ENCODE data around the gene SLC34A2. TPM values are rescaled to one million over a fixed set of nuclear protein-coding genes. Genes with fewer than 3 reads are reported as not detected.
"Not testable (repeated sequence)": the region's sequence is repeated elsewhere in the genome, so short reads cannot be mapped to it uniquely, and the experiment has no call there.

SLC34A2 gene, protein sequence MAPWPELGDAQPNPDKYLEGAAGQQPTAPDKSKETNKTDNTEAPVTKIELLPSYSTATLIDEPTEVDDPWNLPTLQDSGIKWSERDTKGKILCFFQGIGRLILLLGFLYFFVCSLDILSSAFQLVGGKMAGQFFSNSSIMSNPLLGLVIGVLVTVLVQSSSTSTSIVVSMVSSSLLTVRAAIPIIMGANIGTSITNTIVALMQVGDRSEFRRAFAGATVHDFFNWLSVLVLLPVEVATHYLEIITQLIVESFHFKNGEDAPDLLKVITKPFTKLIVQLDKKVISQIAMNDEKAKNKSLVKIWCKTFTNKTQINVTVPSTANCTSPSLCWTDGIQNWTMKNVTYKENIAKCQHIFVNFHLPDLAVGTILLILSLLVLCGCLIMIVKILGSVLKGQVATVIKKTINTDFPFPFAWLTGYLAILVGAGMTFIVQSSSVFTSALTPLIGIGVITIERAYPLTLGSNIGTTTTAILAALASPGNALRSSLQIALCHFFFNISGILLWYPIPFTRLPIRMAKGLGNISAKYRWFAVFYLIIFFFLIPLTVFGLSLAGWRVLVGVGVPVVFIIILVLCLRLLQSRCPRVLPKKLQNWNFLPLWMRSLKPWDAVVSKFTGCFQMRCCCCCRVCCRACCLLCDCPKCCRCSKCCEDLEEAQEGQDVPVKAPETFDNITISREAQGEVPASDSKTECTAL
- 2.0 TPM for polyA plus RNA-seq
- long read RNA-seq, donor 1 = 0 reads
- long read RNA-seq, donor 2 = 0 reads
- long read RNA-seq, donor 3 = 0 reads
- long read RNA-seq, donor 4 = 0 reads
- long read RNA-seq, donor 5 = 0 reads
- long read RNA-seq, donor 6, partial matches to known transcripts = 0 of 1 reads
- long read RNA-seq, donor 6, other reads (novel, unspliced or antisense) = 0 of 1 reads
- long read RNA-seq, donor 7 = 0 reads
- long read RNA-seq, donor 8 = 0 reads
- long read RNA-seq, donor 9 = 0 reads
- long read RNA-seq, donor 10, partial matches to known transcripts = 0 of 1 reads
- long read RNA-seq, donor 10, other reads (novel, unspliced or antisense) = 0 of 1 reads
- long read RNA-seq, donor 11 = 0 reads

GRCh38 chr4:25654971-25655963 lies at the start of gene SLC34A2:
Gene SLC34A2, plus strand, starts transcription at chr4:25655851. Its CDS starts 6,650 bp downstream, at chr4:25662501.
- WGBS (ENCODE audit: insufficient coverage, low lambda C conversion rate) = no CpG with 5 or more reads among the region's 71 CpGs
- Histone ChIP-seq H3K9me3 (ENCODE audit: control insufficient read depth, low read depth, low read length) (no peaks in the 10 kb centered on the region), H3K27ac (ENCODE audit: low read length) (no peak within 1 kb of the TSS)

DNA sequence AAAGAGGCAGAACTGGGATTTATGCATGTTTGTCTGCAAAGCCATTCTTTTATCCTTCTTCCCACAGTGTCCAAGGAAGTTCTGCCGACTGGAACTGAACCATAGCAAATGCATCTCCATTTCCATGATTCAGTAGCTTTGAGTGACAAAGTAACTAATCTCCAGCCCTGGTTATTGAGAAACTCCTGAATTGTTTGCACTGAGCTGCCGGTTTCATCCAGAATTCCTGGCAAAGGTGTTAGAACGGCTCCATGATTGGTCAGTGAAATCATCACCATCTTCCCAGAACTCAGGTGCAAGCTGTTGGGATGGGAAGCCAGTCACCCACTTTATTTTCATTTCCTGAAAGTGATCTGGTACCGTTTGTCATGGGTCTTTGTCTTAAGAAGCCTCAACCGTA lies 47.0 kb upstream of the SLC34A2 start:
- WGBS (ENCODE audit: insufficient coverage, low lambda C conversion rate) = no CpG with 5 or more reads among the region's 5 CpGs
- DNase-seq = no peak
- no peaks in the 10 kb centered on the region for H3K36me3 ChIP-seq (ENCODE audit: control insufficient read depth, insufficient read depth, low read length)
- no peaks in the 10 kb centered on the region for H3K27me3 ChIP-seq (ENCODE audit: control insufficient read depth, insufficient read depth, low read length)
- no peak overlapping the region for H3K27ac ChIP-seq (ENCODE audit: low read length)
- no peaks in the 10 kb centered on the region for H3K9me3 ChIP-seq (ENCODE audit: control insufficient read depth, low read depth, low read length)
- H3K4me3 ChIP-seq (ENCODE audit: low read length) = no peak overlapping the region
- H3K4me1 ChIP-seq (ENCODE audit: control insufficient read depth, insufficient read depth, low read length) = no peaks in the 10 kb centered on the region

More at GRCh38 chr4:25654971-25655963, at the start of gene SLC34A2:
- DNase-seq = peak; percentile 44 to 78
- Histone ChIP-seq H3K36me3 (ENCODE audit: control insufficient read depth, insufficient read depth, low read length) (no peaks in the 10 kb centered on the region), H3K27me3 (ENCODE audit: control insufficient read depth, insufficient read depth, low read length) (peaks cover 29% of the 10 kb centered on the region), H3K4me3 (ENCODE audit: low read length) (peak within 1 kb of the TSS; percentile 30), H3K4me1 (ENCODE audit: control insufficient read depth, insufficient read depth, low read length) (peaks cover 5% of the 10 kb centered on the region)

- no CpG with 5 or more reads among the region's 5 CpGs for WGBS (ENCODE audit: insufficient coverage, low lambda C conversion rate)
- DNase-seq = no peak
- H3K4me1 ChIP-seq (ENCODE audit: control insufficient read depth, insufficient read depth, low read length) = no peaks in the 10 kb centered on the region
Observed at GRCh38 chr4:25609976-25610375, 45.7 kb upstream of the SLC34A2 start.

DNA sequence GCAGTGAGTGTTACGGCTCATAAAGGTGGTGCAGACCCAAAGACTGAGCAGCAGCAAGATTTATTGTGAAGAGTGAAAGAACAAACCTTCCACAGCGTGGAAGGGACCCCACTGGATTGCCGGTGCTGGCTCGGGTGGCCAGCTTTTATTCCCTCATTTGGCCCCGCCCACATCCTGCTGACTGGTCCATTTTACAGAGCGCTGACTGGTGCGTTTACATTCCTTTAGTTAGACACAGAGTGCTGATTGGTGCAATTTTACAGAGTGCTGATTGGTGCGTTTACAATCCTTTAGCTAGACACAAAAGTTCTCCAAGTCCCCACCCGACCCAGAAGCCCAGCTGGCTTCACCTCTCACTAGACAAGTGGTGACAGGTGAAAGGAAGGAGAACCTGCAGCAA lies 42.0 kb upstream of the SLC34A2 start:
- not testable (repeated sequence) for H3K4me3 ChIP-seq (ENCODE audit: low read length); H3K4me1 ChIP-seq (ENCODE audit: control insufficient read depth, insufficient read depth, low read length); DNase-seq; H3K27ac ChIP-seq (ENCODE audit: low read length); H3K27me3 ChIP-seq (ENCODE audit: control insufficient read depth, insufficient read depth, low read length); H3K9me3 ChIP-seq (ENCODE audit: control insufficient read depth, low read depth, low read length); H3K36me3 ChIP-seq (ENCODE audit: control insufficient read depth, insufficient read depth, low read length)
- no CpG with 5 or more reads among the region's 9 CpGs for WGBS (ENCODE audit: insufficient coverage, low lambda C conversion rate)

More at GRCh38 chr4:25609976-25610375, 45.7 kb upstream of the SLC34A2 start:
- Histone ChIP-seq H3K4me3 (ENCODE audit: low read length) (no peak overlapping the region), H3K9me3 (ENCODE audit: control insufficient read depth, low read depth, low read length) (no peaks in the 10 kb centered on the region), H3K27me3 (ENCODE audit: control insufficient read depth, insufficient read depth, low read length) (no peaks in the 10 kb centered on the region), H3K36me3 (ENCODE audit: control insufficient read depth, insufficient read depth, low read length) (no peaks in the 10 kb centered on the region), H3K27ac (ENCODE audit: low read length) (no peak overlapping the region)

DNA sequence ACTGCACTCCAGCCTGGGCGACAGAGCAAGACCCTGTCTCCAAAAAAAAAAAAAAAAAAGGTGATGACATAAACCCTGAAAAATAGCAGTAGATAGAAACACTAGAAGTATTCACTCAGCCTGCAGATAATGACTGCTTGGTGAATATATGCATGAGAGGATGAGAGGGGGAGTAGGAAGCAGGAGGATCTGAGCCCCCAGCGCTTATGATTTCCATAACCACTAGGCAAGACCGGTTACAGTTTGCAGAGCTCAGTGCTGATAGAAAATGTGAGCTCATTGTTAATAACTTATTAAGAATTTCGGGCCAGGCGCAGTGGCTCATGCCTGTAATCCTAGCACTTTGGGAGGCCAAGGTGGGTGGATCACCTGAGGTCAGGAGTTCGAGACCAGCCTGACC lies 40.8 kb upstream of the SLC34A2 start:
- Histone ChIP-seq H3K4me3 (ENCODE audit: low read length) (no peak overlapping the region), H3K27me3 (ENCODE audit: control insufficient read depth, insufficient read depth, low read length) (no peaks in the 10 kb centered on the region), H3K27ac (ENCODE audit: low read length) (no peak overlapping the region), H3K4me1 (ENCODE audit: control insufficient read depth, insufficient read depth, low read length) (no peaks in the 10 kb centered on the region), H3K36me3 (ENCODE audit: control insufficient read depth, insufficient read depth, low read length) (no peaks in the 10 kb centered on the region), H3K9me3 (ENCODE audit: control insufficient read depth, low read depth, low read length) (no peaks in the 10 kb centered on the region)
- no CpG with 5 or more reads among the region's 6 CpGs for WGBS (ENCODE audit: insufficient coverage, low lambda C conversion rate)
- no peak for DNase-seq

GRCh38 chr4:25621027-25621930 lies 34.4 kb upstream of the SLC34A2 start:
- no peaks in the 10 kb centered on the region for H3K4me1 ChIP-seq (ENCODE audit: control insufficient read depth, insufficient read depth, low read length)
- WGBS (ENCODE audit: insufficient coverage, low lambda C conversion rate) = no CpG with 5 or more reads among the region's 15 CpGs
- no peaks in the 10 kb centered on the region for H3K9me3 ChIP-seq (ENCODE audit: control insufficient read depth, low read depth, low read length)
- peaks cover 5% of the 10 kb centered on the region for H3K27me3 ChIP-seq (ENCODE audit: control insufficient read depth, insufficient read depth, low read length)
- no peak for DNase-seq
- no peak overlapping the region for H3K27ac ChIP-seq (ENCODE audit: low read length)
- H3K36me3 ChIP-seq (ENCODE audit: control insufficient read depth, insufficient read depth, low read length) = no peaks in the 10 kb centered on the region
- H3K4me3 ChIP-seq (ENCODE audit: low read length) = no peak overlapping the region

DNA sequence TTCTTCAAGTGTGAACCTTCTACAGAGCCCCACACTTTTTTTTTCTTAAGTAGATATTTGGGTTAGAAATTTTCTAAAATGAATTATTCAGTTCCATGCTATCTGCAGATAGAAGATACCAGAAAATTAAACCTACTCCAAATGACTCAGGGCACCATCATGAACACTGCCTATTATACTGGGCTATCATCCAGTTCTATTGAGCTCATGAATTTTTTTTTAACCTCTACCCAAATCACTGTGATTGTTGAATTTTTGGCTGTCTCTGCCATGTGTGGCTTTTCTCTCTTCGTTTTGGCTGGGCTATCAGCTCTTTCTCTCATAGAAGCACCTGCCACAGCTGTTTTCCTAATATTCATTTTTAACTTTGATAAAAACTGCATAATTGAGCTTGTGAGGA lies 31.0 kb upstream of the SLC34A2 start:
- Histone ChIP-seq H3K4me3 (ENCODE audit: low read length) (no peak overlapping the region), H3K4me1 (ENCODE audit: control insufficient read depth, insufficient read depth, low read length) (no peaks in the 10 kb centered on the region), H3K9me3 (ENCODE audit: control insufficient read depth, low read depth, low read length) (no peaks in the 10 kb centered on the region), H3K27ac (ENCODE audit: low read length) (no peak overlapping the region), H3K36me3 (ENCODE audit: control insufficient read depth, insufficient read depth, low read length) (no peaks in the 10 kb centered on the region), H3K27me3 (ENCODE audit: control insufficient read depth, insufficient read depth, low read length) (peaks cover 5% of the 10 kb centered on the region)
- no peak for DNase-seq
- 60% methylated on average over 1 of the region's 1 CpG for WGBS (ENCODE audit: insufficient coverage, low lambda C conversion rate)

DNA sequence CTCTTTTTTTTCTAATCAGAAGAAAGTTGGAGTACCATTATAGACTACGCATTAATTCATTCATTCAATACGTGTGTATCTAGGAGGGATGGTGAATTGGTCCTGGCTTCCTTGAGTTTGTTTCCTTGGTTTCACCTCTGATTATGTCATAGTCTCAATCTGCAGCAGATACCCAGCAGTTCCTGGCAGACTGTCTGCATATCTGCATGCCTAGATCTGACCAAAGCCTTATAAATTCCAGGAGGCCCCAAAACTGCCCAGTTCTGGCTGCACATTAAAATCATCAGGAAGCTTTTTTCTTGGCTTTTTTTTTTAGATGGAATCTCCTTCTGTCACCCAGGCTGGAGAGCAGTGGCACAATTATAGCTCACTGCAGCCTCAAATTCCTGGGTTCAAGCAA lies 27.2 kb upstream of the SLC34A2 start:
- peaks cover 1% of the 10 kb centered on the region for H3K9me3 ChIP-seq (ENCODE audit: control insufficient read depth, low read depth, low read length)
- H3K4me3 ChIP-seq (ENCODE audit: low read length) = no peak overlapping the region
- no CpG with 5 or more reads among the region's 2 CpGs for WGBS (ENCODE audit: insufficient coverage, low lambda C conversion rate)
- no peaks in the 10 kb centered on the region for H3K36me3 ChIP-seq (ENCODE audit: control insufficient read depth, insufficient read depth, low read length)
- H3K4me1 ChIP-seq (ENCODE audit: control insufficient read depth, insufficient read depth, low read length) = no peaks in the 10 kb centered on the region
- H3K27ac ChIP-seq (ENCODE audit: low read length) = no peak overlapping the region
- H3K27me3 ChIP-seq (ENCODE audit: control insufficient read depth, insufficient read depth, low read length) = no peaks in the 10 kb centered on the region
- no peak for DNase-seq

DNA sequence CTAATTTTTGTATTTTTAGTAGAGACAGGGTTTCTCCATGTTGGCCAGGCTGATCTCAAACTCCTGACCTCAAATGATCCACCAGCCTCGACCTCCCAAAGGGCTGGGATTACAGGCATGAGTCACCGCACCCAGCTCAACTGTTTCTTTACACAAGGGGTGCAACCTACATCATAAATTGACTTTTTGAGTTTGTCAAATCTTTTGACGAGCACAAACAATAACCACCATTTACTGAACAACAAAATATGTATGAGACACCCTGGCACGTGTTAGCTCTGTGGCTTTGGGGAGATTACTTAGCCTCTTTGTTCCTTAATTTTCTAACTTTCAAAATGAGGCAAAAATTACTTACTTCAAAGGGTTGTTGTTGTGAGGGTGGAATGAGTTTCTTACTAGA lies 23.5 kb upstream of the SLC34A2 start:
- H3K9me3 ChIP-seq (ENCODE audit: control insufficient read depth, low read depth, low read length) = peaks cover 3% of the 10 kb centered on the region
- no peaks in the 10 kb centered on the region for H3K36me3 ChIP-seq (ENCODE audit: control insufficient read depth, insufficient read depth, low read length)
- no peak overlapping the region for H3K27ac ChIP-seq (ENCODE audit: low read length)
- WGBS (ENCODE audit: insufficient coverage, low lambda C conversion rate) = no CpG with 5 or more reads among the region's 4 CpGs
- DNase-seq = no peak
- H3K4me1 ChIP-seq (ENCODE audit: control insufficient read depth, insufficient read depth, low read length) = no peaks in the 10 kb centered on the region
- no peaks in the 10 kb centered on the region for H3K27me3 ChIP-seq (ENCODE audit: control insufficient read depth, insufficient read depth, low read length)
- H3K4me3 ChIP-seq (ENCODE audit: low read length) = no peak overlapping the region

Measured in large intestine (tissue), 12 donors.